OCI-LY1 (cell line): Measurements from ENCODE around the gene RBBP6.

Source experiments
- H2AFZ ChIP-seq: fragments of 200-600 bp; sonication (generic), shearing (Covaris generic); 2 replicates; pipeline ENCODE4 v1.6.0; 2014; ENCODE audit warnings: antibody characterized with exemption, mild to moderate bottlenecking, low read length
- H3F3A ChIP-seq: fragments of 200-600 bp; sonication (generic), shearing (Covaris generic); 2 replicates; pipeline ENCODE4 v1.6.0; 2014; ENCODE audit warnings: mild to moderate bottlenecking, antibody characterized with exemption, low read length, moderate library complexity; ENCODE audit not compliant: insufficient read depth
- H3K27ac ChIP-seq: fragments of 200-600 bp; sonication (generic); 2 replicates; pipeline ENCODE4 v1.5.1; 2014; ENCODE audit warnings: low read length, mixed run types, mild to moderate bottlenecking, low read depth; ENCODE audit not compliant: poor library complexity, severe bottlenecking
- H3K27me3 ChIP-seq: fragments of 200-600 bp; sonication (generic); 2 replicates; pipeline ENCODE4 v1.6.0; 2014; ENCODE audit warnings: antibody characterized with exemption, mild to moderate bottlenecking, low read length, moderate library complexity; ENCODE audit not compliant: insufficient read depth
- H3K36me3 ChIP-seq: fragments of 200-600 bp; sonication (generic); 2 replicates; pipeline ENCODE4 v1.6.1; 2014; ENCODE audit warnings: mild to moderate bottlenecking, antibody characterized with exemption, low read length, moderate library complexity, mixed read lengths; ENCODE audit not compliant: insufficient read depth
- H3K4me1 ChIP-seq: fragments of 200-600 bp; sonication (generic); 2 replicates; pipeline ENCODE4 v1.5.1; 2014; ENCODE audit warnings: mild to moderate bottlenecking, low read length, moderate library complexity; ENCODE audit not compliant: insufficient read depth, severe bottlenecking
- H3K4me2 ChIP-seq: fragments of 200-600 bp; sonication (generic), shearing (Covaris generic); 2 replicates; pipeline ENCODE4 v1.6.1; 2014; ENCODE audit warnings: low read length
- H3K4me3 ChIP-seq: fragments of 200-600 bp; sonication (generic); 2 replicates; pipeline ENCODE4 v1.5.1; 2014; ENCODE audit warnings: low read length, low read depth, mild to moderate bottlenecking, mixed read lengths; ENCODE audit not compliant: poor library complexity, severe bottlenecking
- H3K79me2 ChIP-seq: fragments of 200-600 bp; shearing (Covaris generic); 2 replicates; pipeline ENCODE4 v1.6.1; 2016; ENCODE audit warnings: mixed run types, low read length, mixed read lengths; ENCODE audit not compliant: insufficient read depth
- H3K9ac ChIP-seq: fragments of 200-600 bp; sonication (generic), shearing (Covaris generic); 2 replicates; pipeline ENCODE4 v1.6.1; 2014; ENCODE audit warnings: mild to moderate bottlenecking, low read length, mixed read lengths
- H3K9me2 ChIP-seq: fragments of 200-600 bp; sonication (generic), shearing (Covaris generic); 2 replicates; pipeline ENCODE4 v1.6.1; 2014; ENCODE audit warnings: low read depth, mild to moderate bottlenecking, low read length, mixed read lengths
- H3K9me3 ChIP-seq: fragments of 200-600 bp; shearing (Covaris generic); 2 replicates; pipeline ENCODE4 v1.6.1; 2014; ENCODE audit warnings: low read length, mixed read lengths
- H4K20me1 ChIP-seq: fragments of 200-600 bp; sonication (generic), shearing (Covaris generic); 2 replicates; pipeline ENCODE4 v1.6.0; 2016; ENCODE audit warnings: mild to moderate bottlenecking, low read length; ENCODE audit not compliant: insufficient read depth
- EZH2 ChIP-seq: fragments of 200-600 bp; sonication (generic), shearing (Covaris generic); IDR thresholded peaks from 2 replicates; pipeline ENCODE4 v1.8.0; 2017; ENCODE audit warnings: borderline replicate concordance, mixed run types, mild to moderate bottlenecking, antibody characterized with exemption, low read length, moderate library complexity, mixed read lengths
- TF ChIP-seq, protein P1 (sequence below): fragments of 200-600 bp; sonication (generic), shearing (Covaris generic); IDR thresholded peaks from 2 replicates; pipeline ENCODE4 v1.5.1; 2017; ENCODE audit warnings: mild to moderate bottlenecking, antibody characterized with exemption, low read length, moderate library complexity, mixed read lengths

Gene RBBP6

DNA sequence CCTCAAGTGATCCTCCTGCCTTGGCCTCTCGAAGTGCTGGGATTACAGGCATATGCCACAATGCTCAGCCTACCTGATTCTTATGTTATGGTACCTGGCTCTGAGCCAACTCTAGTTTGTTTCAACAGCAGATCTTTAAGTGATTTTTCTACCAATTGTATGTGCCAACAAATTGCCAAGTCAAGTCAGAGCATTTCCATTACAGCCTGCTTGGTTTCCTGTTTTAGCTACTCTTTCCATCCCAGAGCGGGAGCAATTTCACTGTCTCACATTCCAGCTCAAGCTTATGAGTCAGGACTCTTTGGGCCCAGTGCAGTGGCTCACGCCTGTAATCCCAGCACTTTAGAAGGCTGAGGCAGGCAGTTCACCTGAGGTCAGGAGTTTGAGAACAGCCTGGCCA lies 30.8 kb upstream of the RBBP6 start:
- Histone ChIP-seq H3K27ac (no peak overlapping the region), H3K27me3 (no peaks in the 10 kb centered on the region), H3K9me2 (no peaks in the 10 kb centered on the region), H3K36me3 (no peaks in the 10 kb centered on the region), H3K79me2 (no peaks in the 10 kb centered on the region), H3K9ac (no peak overlapping the region), H3K4me2 (no peak overlapping the region), H3K9me3 (no peaks in the 10 kb centered on the region), H3K4me3 (no peak overlapping the region), H2AFZ (no peak overlapping the region), H3F3A (no peaks in the 10 kb centered on the region), H3K4me1 (no peaks in the 10 kb centered on the region), H4K20me1 (no peaks in the 10 kb centered on the region)
- TF ChIP-seq, protein P1, sequence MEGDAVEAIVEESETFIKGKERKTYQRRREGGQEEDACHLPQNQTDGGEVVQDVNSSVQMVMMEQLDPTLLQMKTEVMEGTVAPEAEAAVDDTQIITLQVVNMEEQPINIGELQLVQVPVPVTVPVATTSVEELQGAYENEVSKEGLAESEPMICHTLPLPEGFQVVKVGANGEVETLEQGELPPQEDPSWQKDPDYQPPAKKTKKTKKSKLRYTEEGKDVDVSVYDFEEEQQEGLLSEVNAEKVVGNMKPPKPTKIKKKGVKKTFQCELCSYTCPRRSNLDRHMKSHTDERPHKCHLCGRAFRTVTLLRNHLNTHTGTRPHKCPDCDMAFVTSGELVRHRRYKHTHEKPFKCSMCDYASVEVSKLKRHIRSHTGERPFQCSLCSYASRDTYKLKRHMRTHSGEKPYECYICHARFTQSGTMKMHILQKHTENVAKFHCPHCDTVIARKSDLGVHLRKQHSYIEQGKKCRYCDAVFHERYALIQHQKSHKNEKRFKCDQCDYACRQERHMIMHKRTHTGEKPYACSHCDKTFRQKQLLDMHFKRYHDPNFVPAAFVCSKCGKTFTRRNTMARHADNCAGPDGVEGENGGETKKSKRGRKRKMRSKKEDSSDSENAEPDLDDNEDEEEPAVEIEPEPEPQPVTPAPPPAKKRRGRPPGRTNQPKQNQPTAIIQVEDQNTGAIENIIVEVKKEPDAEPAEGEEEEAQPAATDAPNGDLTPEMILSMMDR: no peak
- TF ChIP-seq EZH2: no peak

DNA sequence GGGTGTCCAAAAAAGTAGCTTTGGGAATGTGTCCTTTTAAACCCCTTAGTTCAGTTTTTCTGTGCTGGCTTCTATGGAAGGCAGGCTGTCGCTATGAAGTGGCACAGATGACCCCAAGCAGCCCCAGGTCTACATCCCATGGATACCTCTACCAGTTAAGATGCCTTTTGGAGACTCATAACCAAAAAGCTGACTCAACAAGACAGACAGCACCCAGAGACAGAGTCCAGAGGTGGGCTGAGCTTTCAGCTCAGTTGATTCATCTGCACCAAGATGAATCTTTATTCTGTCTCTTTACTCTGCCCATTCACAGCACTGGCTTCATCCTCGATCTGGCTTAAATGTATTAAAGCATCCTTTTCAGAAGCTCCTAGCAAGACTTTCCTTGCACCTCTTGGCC lies 29.8 kb upstream of the RBBP6 start:
- Histone ChIP-seq H3F3A (no peaks in the 10 kb centered on the region), H3K4me3 (no peak overlapping the region), H3K9me3 (no peaks in the 10 kb centered on the region), H3K4me1 (no peaks in the 10 kb centered on the region), H3K36me3 (no peaks in the 10 kb centered on the region), H4K20me1 (no peaks in the 10 kb centered on the region), H2AFZ (no peak overlapping the region), H3K27me3 (no peaks in the 10 kb centered on the region), H3K9me2 (no peaks in the 10 kb centered on the region), H3K27ac (no peak overlapping the region), H3K4me2 (no peak overlapping the region), H3K9ac (no peak overlapping the region), H3K79me2 (no peaks in the 10 kb centered on the region)
- TF ChIP-seq, protein P1: no peak
- no peak for TF ChIP-seq EZH2

DNA sequence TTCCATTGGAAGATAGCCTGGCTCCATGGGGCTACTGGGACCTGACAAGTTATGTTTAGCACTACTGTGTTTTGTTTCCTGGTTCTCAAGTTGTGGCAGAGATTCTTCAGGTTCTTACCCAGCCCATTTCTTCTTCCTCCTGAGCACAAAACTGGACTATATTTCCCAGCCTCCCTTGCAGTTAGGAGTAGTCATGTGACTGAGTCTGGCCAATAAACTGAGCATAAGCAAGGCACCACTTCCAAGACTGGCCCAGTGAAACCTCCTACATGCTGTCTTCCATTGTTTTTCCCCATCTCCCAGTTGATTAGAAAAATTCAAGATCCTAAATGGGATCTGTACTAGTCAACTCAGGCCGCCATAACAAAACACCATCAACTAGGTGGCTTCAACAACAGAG lies 28.2 kb upstream of the RBBP6 start:
- H3K9ac ChIP-seq: no peak overlapping the region
- H3K36me3 ChIP-seq: no peaks in the 10 kb centered on the region
- H3K4me3 ChIP-seq: no peak overlapping the region
- H3K9me2 ChIP-seq: no peaks in the 10 kb centered on the region
- H4K20me1 ChIP-seq: no peaks in the 10 kb centered on the region
- H3K4me1 ChIP-seq: no peaks in the 10 kb centered on the region
- TF ChIP-seq, protein P1: no peak
- no peak for TF ChIP-seq EZH2
- H3K27ac ChIP-seq: no peak overlapping the region
- H3K79me2 ChIP-seq: no peaks in the 10 kb centered on the region
- H3K4me2 ChIP-seq: no peak overlapping the region
- no peaks in the 10 kb centered on the region for H3K9me3 ChIP-seq
- H3K27me3 ChIP-seq: no peaks in the 10 kb centered on the region
- no peaks in the 10 kb centered on the region for H3F3A ChIP-seq
- no peak overlapping the region for H2AFZ ChIP-seq
